ENCODE data around the gene RIPK3. TPM values are rescaled to one million over a fixed set of nuclear protein-coding genes. Genes with fewer than 3 reads are reported as not detected.

Gene RIPK3
- polyA plus RNA-seq, 1 of the 3 experiments (the other 2 are of a cell fraction): not detected

- H3K9ac ChIP-seq: no peak within 1 kb of the TSS
- WGBS (ENCODE audit: low lambda C conversion rate): 21% methylated on average over 42 of the region's 65 CpGs
- TF ChIP-seq SIN3A (IDR thresholded peaks at IDR 0.05; ENCODE audit: borderline replicate concordance, low read depth, low read length) (no peak), ZBTB33 (IDR thresholded peaks at IDR 0.05; ENCODE audit: borderline replicate concordance, low read depth) (no peak), GATA2 (CRISPR knock-in tag; IDR thresholded peaks at IDR 0.05) (no peak), FOSL2 (IDR thresholded peaks at IDR 0.05; ENCODE audit: borderline replicate concordance, low read depth) (no peak)
- H4K20me1 ChIP-seq (ENCODE audit: insufficient read depth): no peaks in the 10 kb centered on the region
- no peaks in the 10 kb centered on the region for H3K9me2 ChIP-seq
- no peaks in the 10 kb centered on the region for H3K36me3 ChIP-seq (replicated peaks in 1 of 2; ENCODE audit: control insufficient read depth in 1 of 2, insufficient read depth in 2 of 2, low read length in 1 of 2)
- H3K9me3 ChIP-seq: no peaks in the 10 kb centered on the region
- POLR2A ChIA-PET: interaction anchor here (1.3 to 1.5 kb wide), 2 partner anchors 32 to 102 kb away, joined by 4 to 14 read pairs; no protein-coding TSS in a partner anchor
- H2AFZ ChIP-seq (ENCODE audit: low read depth): peak within 1 kb of the TSS; percentile 48; the same call in 1 of the 2 replicates
- no peak within 1 kb of the TSS for H3K27ac ChIP-seq (ENCODE audit: low read depth in 2 of 2, low read length in 1 of 2)
- peaks cover 36% of the 10 kb centered on the region for H3K27me3 ChIP-seq (ENCODE audit: insufficient read depth)
- DNase-seq: peak; percentile 60
- H3K4me1 ChIP-seq (ENCODE audit: control insufficient read depth in 1 of 2, insufficient read depth in 2 of 2, low read depth in 1 of 2, low read length in 1 of 2): peaks cover 0 to 21% of the 10 kb centered on the region in 2 experiments; a peak in 1 of 4 replicates
- no peaks in the 10 kb centered on the region for H3F3A ChIP-seq (replicated peaks; ENCODE audit: insufficient read depth)
- H3K4me3 ChIP-seq (ENCODE audit: low read depth in 2 of 2, low read length in 1 of 2): peak within 1 kb of the TSS; percentile 30 to 46; a peak in 3 of 4 replicates
- H3K4me2 ChIP-seq: peak within 1 kb of the TSS; percentile 69
- CTCF ChIA-PET: interaction anchor here (1.0 to 12.7 kb wide), 25 partner anchors 7 to 753 kb away, joined by 3 to 445 read pairs (median 11); partner anchors contain the start of genes CBLN3, CIDEB, DHRS1 and KHNYN
- H3K79me2 ChIP-seq (ENCODE audit: insufficient read depth): no peaks in the 10 kb centered on the region
These were observed 5.1 kb downstream of the RIPK3 start, which contains the start of gene ADCY4 for GRCh38 chr14:24334431-24335291. ADCY4 (minus strand) TSS chr14:24335071; CDS start chr14:24334652, 419 bp downstream.

GRCh38 chr14:24332268-24332993 lies 7.4 kb downstream of the RIPK3 start:
- Histone ChIP-seq H3K79me2 (ENCODE audit: insufficient read depth) (no peaks in the 10 kb centered on the region), H3K9me2 (no peaks in the 10 kb centered on the region), H3K9me3 (no peaks in the 10 kb centered on the region), H3K4me2 (peak overlapping the region; percentile 74), H3K36me3 (replicated peaks in 1 of 2; ENCODE audit: control insufficient read depth in 1 of 2, insufficient read depth in 2 of 2, low read length in 1 of 2) (no peaks in the 10 kb centered on the region), H4K20me1 (ENCODE audit: insufficient read depth) (no peaks in the 10 kb centered on the region), H3K4me3 (ENCODE audit: low read depth in 2 of 2, low read length in 1 of 2) (peak overlapping the region in 1 of 2 experiments; percentile 30; a peak in 3 of 4 replicates), H3K9ac (no peak overlapping the region), H3K4me1 (ENCODE audit: control insufficient read depth in 1 of 2, insufficient read depth in 2 of 2, low read depth in 1 of 2, low read length in 1 of 2) (peaks cover 0 to 21% of the 10 kb centered on the region in 2 experiments; a peak in 1 of 4 replicates), H3K27me3 (ENCODE audit: insufficient read depth) (peaks cover 31% of the 10 kb centered on the region), H2AFZ (ENCODE audit: low read depth) (0 out of 2 replicates have a peak overlapping the region, but pooled peaks have one; percentile 50), H3F3A (replicated peaks; ENCODE audit: insufficient read depth) (no peaks in the 10 kb centered on the region), H3K27ac (ENCODE audit: low read depth in 2 of 2, low read length in 1 of 2) (no peak overlapping the region)
- CTCF ChIA-PET: interaction anchor here (0.6 to 12.7 kb wide), 29 partner anchors 10 to 1450 kb away, joined by 3 to 445 read pairs (median 9); partner anchors contain the start of genes CBLN3, CIDEB, KHNYN and LTB4R2
- TF ChIP-seq EP300 (IDR thresholded peaks at IDR 0.05; ENCODE audit: borderline replicate concordance in 1 of 2, low read depth in 1 of 2, low read length in 1 of 2) (no peak), CTCF (IDR thresholded peaks at IDR 0.05) (peak; percentile 68), RFX5 (IDR thresholded peaks at IDR 0.05; ENCODE audit: low read length) (no peak), RAD21 (IDR thresholded peaks at IDR 0.05; ENCODE audit: low read length) (peak; percentile 59), POLR2AphosphoS5 (IDR thresholded peaks at IDR 0.05; ENCODE audit: low read depth, low read length) (no peak), CHD2 (IDR thresholded peaks at IDR 0.05; ENCODE audit: low read length, partially characterized antibody) (no peak), SMC3 (IDR thresholded peaks at IDR 0.05; ENCODE audit: low read depth, low read length) (peak; percentile 53), MXI1 (IDR thresholded peaks at IDR 0.05; ENCODE audit: low read depth, low read length) (peak; percentile 68; the same call in 1 of the 2 replicates), MAX (IDR thresholded peaks at IDR 0.05; ENCODE audit: low read depth) (0 out of 2 replicates have a peak, but pooled peaks have one; percentile 51)
- peak; percentile 94 for DNase-seq
- 19% methylated on average over 41 of the region's 56 CpGs for WGBS (ENCODE audit: low lambda C conversion rate)
- POLR2A ChIA-PET: interaction anchor here (0.9 to 1.6 kb wide), 4 partner anchors 9 to 109 kb away, joined by 3 to 16 read pairs (median 6); partner anchors contain the start of genes CBLN3 and KHNYN

Data from SK-N-SH (cell line).